ENCODE results near the gene PDLIM4.

The PDLIM4 gene, protein sequence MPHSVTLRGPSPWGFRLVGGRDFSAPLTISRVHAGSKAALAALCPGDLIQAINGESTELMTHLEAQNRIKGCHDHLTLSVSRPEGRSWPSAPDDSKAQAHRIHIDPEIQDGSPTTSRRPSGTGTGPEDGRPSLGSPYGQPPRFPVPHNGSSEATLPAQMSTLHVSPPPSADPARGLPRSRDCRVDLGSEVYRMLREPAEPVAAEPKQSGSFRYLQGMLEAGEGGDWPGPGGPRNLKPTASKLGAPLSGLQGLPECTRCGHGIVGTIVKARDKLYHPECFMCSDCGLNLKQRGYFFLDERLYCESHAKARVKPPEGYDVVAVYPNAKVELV

DNA sequence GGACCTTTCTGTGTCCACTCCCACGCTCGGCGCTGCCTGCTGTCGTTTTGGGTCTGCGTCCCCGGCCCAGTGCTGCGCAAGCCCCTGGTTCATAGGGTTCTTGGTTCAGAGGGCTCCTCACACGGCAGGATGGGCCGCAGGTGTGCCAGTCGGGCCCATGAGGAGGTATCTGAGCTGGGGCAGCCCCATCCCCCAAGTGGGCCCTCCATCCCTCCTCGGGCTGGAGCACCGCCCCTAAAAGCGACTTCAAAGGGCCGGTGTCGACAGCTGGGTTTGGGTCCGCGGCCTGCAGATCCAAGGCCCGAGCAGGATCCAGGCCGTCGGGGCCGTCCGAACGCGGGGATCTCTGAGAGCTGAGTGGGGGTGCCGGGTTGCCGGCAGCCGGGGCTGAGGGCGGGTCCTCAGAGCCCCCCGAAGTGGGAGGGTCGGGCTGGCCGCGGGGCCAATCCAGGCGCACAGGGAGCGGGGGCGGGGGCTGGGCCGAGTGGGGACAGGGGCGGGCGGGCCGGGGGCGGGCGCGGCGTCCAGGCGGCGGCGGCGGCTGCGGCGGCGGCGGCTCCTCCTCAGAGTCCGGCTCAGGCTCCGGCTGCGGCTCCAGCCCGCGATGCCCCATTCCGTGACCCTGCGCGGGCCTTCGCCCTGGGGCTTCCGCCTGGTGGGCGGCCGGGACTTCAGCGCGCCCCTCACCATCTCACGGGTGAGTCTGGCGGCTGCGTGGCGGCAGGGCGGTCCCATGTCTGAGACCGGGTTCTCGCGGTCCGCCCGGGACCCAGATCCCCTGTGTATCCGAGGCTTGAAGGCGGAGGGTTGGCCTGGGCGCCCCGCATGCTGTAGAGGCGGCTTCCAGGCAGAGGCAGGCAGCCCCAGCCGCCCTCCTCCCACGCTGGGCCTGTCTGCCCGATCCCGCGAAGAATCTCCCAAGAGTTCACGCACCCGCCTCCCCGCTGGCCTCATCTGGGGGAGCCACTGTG is at the start of gene PDLIM4:
TSS of gene PDLIM4 (plus strand) at position 566 of the 971 bp plus-strand sequence. CDS start at position 605, 39 bp downstream.
- no peak for FAIRE-seq

GRCh38 chr5:132207778-132208177 is 49.7 kb upstream of the PDLIM4 start:
- FAIRE-seq, result no peak

GRCh38 chr5:132209131-132209530 is 48.4 kb upstream of the PDLIM4 start:
- FAIRE-seq, result no peak

DNA sequence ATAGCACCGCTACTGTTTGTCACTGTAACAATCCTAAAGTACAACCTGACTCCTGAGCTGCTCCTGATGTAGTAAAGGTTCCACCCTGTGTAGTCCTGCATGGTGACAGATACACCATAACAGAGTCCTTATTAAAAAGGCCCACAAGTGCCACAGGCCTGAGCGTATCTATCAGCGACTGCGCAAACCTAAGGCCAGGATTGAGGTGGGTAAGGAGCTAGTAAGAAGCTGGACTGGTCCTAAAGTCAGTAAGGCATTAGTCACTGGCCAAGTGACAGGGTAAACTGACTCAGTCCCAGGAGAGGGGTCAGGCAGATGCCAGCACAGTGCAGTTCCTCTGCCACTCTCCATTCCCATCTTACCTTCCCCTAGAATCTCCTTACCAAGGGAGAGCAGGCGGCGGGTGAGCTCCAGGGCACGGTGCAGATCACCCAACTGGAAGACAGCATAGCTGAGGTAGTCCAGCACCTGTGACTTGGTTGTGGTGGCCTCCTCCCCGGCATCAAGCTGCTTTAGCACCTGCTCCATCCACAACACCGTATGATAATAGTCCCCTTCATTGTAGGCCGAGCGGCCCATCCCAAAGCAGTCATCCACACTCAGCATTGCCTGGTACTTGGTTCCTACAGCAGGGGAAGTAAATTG is 47.5 kb upstream of the PDLIM4 start:
- FAIRE-seq, result no peak

- FAIRE-seq, result no peak
These were observed 46.6 kb upstream of the PDLIM4 start for GRCh38 chr5:132210944-132211343.

GRCh38 chr5:132211787-132212186 is 45.7 kb upstream of the PDLIM4 start:
- FAIRE-seq, result no peak

- no peak for FAIRE-seq
These were observed 43.8 kb upstream of the PDLIM4 start for GRCh38 chr5:132213666-132214065.

DNA sequence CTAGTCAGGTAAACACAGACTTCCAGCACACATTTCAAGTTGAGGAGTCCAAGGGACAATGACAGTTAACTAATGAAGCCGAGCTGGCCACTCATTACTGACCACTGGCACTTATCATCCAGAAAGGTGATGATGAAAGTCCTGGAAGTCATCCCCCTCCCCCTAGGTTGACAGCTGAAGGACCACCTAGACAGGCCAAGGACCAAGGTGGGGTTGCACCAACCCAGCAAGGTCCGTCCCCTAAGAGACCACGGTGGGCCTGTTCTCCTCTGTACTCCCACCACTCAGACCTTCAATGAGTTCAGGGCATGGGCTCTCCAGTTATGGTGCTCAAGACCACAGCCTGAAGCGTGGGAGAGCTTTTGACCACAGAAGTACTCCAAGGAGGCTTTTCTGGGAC is 43.0 kb upstream of the PDLIM4 start:
- no peak for FAIRE-seq

DNA sequence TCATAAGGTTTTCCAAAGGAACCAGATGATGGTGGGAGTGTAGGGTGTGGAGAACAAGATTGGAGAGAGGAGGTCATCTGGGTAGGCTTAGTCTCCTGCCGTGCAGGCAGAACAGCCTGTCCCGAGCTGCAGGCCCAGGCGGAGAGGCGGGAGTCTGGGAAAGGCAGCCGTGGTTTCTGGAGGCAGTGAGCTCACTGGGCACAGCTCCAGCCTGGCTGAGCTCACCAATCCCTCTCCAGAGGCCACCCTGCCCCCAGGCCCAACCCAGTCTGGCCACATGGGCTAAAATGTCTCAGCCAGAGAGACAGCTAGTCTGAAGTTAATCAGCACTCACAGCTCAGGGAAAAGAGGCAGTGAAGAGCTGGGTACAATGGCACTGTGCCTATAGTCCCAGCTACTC is 42.2 kb upstream of the PDLIM4 start:
- FAIRE-seq, result no peak

DNA sequence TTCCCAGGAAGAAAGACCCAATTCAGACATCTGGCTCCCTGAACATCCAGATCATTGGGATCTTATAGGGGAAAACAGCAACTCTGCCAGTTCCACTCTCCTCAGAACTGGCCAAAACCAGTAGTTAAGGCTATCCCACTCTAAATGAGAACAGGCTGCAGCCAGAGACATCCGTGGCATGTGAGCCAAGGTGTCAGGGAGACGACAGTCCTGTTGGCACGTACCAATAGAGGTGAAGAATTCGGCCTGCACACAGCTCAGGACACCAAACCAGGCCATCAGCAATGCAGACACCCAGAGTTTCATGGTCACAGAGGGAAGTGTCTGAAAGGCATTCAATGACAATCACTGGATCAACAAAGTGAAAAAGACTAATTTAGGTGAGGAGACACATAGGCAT is 39.2 kb upstream of the PDLIM4 start:
- no peak for FAIRE-seq

GRCh38 chr5:132219289-132219970 is 38.1 kb upstream of the PDLIM4 start:
- no peak for FAIRE-seq

DNA sequence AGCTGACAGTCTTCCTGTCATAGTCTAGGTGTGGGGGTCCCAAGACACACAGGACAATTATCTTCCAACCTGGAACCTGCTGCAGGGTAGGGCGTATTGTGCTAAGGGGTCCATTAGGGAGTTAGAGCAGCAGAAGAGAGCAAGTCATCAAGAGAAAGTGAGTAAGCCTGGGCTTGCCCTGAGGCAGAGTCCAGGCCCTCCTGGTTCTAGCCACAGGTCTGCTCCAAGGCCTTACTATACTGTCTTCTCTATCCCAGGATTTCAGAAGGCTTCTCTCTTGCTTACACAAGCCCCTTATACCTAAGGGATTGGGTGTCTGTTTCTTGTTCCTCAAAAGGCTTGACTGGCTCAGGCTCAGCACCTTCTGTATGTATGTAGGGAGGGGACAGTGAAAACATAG is 37.5 kb upstream of the PDLIM4 start:
- no peak for FAIRE-seq

GRCh38 chr5:132220491-132220890 is 37.0 kb upstream of the PDLIM4 start:
- no peak for FAIRE-seq

DNA sequence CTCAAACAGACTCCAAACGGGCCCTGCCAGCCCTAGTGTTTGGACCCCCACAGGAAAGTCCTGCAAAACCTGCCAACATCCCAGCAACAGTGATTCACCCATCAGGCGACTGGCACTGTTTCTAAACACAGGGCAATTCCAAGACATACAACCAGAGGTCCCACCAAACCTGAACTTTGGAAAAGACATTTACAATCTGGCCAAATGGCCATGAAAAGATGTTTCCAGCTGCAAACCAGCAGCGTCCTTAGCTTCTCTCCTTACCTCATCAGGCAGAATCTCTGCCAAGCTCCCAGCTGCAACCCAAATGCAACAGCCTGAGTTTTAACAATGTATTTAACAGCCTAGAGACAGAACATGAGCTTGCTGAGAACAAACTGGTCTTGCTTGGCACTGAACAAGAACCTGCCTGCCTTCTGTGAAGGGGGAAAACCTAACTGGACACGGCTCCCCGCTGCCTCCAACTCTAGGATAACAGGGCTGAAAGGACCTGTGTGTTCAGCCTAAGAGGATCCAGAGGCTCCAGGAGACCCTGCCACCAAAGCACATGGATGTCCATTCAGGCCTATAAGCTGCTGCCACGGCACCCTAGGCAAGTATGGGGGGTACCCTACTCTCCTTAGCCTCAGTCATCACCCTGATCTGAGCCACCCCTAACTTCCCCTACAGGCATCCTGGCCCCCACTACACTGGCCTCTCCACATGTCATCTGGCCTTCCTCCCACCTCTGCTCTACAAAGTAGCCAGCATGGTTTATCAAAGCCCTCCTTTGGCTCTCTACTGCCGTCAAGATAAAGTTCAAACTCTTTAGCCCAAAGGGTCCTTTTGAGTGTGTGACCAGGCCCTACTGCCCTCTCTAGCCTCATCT is 35.5 kb upstream of the PDLIM4 start:
- no peak for FAIRE-seq

DNA sequence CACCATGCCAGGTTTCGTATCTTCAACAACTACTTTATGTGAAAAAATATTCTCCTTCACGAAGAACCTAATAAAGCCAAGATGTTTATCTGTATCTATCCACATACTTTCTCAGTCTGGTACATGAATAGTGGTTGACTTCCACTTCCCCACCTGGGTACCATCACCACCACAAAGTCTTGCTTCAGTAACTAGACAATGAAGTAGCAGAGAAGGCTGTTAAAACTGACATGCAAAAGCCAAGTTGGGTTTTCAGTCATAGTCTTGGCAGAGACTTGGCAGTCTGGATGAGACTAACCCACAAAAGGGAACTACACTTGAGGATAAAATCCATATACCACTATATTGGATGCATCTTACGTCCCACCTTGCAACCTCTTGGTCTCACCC is 34.9 kb upstream of the PDLIM4 start:
- no peak for FAIRE-seq

DNA sequence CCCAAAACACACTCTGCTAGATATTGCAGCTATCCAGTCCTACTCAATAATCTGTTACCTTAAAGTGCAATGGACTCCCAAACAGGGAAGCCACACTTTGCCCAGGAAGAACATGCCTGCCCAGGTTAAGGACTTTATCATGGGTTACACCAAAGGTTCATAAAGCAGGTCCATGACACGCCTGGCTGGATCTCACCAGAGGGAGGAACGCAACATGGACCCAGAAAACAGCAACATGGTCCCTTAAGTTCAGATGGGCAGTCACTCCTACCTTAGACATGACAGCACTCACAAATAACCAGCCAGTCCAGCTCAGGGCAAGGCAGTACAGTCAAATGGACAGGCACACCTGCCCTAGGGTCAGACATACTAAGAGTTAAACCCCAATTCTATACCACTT is 33.6 kb upstream of the PDLIM4 start:
- no peak for FAIRE-seq

DNA sequence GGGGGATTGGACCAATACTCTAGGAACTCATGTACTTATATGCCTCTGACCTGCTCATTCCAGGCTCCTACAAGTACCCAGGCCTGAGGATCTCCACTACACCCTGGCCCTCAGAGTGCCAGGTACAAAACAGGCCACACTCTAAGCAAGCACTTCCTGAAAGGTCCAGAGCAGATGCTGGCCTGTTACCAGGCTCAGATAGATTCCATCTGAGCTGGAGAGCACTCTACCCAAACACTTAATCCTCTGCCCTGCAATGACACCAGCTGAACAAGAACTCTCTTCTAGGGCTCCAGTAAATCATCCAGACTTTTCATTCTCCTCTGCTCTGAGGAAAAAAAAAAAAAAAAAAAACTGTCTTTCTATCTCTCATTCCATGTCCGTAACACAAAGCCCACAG is 32.8 kb upstream of the PDLIM4 start:
- FAIRE-seq, result no peak

- FAIRE-seq, result no peak
These were observed 32.1 kb upstream of the PDLIM4 start for GRCh38 chr5:132225165-132226032.

DNA sequence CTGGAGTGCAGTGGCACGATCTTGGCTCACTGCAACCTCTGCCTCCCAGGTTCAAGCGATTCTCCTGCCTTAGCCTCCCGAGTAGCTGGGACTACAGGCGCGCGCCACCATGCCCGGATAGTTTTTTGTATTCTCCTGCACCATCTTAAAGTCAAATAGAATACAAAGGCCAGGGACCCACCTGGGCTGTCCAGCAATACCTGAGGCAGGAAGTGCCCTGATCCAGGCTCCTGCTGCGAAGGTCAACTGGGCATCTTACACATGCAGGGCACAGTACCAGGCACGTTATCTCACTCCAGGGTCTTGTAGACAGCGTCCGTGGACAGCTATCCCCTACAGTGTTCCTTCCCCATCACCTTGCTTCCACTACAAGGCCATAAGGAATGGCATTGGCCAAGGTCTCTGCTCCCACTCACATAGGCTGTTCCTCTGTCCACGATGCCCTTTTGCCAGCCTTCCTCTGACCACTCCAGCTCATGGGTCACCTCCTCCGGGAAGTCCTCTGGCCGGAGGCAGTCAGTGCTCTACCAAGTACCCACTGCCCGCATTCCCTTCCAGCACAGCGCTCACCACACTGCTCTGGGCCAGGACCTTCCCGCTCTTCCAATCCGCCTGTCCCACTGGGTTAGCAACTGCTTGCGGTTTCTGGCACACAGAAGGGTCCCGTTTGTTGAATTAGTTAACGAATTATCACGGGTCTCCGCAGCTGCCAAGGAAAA is 30.8 kb upstream of the PDLIM4 start:
- no peak for FAIRE-seq

GRCh38 chr5:132227235-132227484 is 30.3 kb upstream of the PDLIM4 start:
- FAIRE-seq, result no peak
